Measurements from ENCODE around the gene ACVR2B.
A peak's percentile ranks its signal among the peaks of the same experiment; 100 is the strongest.
"Not testable (repeated sequence)": the region's sequence is repeated elsewhere in the genome, so short reads cannot be mapped to it uniquely, and the experiment has no call there.

The ACVR2B gene

DNA sequence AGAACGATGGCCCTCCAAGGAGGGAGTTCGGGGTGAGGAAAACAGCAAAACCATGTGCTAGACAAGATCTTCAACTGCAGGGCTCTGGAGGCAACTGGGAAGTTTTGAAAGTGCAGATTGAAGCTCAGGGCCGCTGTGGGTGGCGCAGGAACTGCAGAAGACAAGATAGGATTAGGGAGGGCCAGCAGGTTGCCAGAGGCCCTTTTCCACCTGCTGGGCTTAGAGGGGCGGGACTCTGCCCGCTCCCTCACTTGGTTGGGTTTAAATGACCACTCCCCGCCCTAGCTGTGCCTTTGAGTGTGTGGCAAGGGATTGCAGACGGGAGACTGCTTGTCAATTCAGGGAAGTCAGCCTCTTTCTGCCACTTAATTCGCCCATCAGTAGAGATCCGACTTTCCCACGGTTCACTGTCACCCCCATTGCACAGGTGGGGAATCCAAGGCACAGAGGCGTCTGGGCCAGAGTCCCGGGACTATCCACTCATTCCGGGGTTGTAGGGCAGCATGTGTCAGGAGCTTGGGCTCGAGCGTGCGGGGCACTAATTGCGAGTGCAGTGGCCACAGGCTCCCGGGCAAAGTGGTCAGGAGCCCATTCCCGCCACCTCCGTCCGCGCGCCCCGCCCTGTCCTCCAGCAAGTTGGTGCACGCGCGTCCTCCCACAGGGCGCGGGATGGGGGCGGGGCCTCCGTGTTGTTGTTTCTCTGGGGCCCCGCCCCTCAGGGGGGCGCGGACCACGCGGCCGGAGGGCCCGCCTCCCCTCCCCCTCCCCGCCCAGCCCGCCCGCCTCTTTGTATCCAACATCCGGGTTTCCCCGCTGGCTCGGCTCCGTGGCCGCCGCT is at the start of gene ACVR2B:
Gene ACVR2B, plus strand, starts transcription at position 816 of the 838 bp plus-strand sequence. CDS start 433 bp downstream, outside the sequence.
- peak; percentile 96 for DNase-seq (ENCODE audit: low spot score)
- in situ Hi-C loops (cut with MboI; ENCODE audit: low sequenced_read_pairs, unreplicated experiment), result no loop called here
- TF ChIP-seq, protein P1, sequence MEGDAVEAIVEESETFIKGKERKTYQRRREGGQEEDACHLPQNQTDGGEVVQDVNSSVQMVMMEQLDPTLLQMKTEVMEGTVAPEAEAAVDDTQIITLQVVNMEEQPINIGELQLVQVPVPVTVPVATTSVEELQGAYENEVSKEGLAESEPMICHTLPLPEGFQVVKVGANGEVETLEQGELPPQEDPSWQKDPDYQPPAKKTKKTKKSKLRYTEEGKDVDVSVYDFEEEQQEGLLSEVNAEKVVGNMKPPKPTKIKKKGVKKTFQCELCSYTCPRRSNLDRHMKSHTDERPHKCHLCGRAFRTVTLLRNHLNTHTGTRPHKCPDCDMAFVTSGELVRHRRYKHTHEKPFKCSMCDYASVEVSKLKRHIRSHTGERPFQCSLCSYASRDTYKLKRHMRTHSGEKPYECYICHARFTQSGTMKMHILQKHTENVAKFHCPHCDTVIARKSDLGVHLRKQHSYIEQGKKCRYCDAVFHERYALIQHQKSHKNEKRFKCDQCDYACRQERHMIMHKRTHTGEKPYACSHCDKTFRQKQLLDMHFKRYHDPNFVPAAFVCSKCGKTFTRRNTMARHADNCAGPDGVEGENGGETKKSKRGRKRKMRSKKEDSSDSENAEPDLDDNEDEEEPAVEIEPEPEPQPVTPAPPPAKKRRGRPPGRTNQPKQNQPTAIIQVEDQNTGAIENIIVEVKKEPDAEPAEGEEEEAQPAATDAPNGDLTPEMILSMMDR (IDR thresholded peaks at IDR 0.05; ENCODE audit: borderline replicate concordance, control extremely low read depth, extremely low read depth, insufficient read depth, missing control alignments), result no peak

DNA sequence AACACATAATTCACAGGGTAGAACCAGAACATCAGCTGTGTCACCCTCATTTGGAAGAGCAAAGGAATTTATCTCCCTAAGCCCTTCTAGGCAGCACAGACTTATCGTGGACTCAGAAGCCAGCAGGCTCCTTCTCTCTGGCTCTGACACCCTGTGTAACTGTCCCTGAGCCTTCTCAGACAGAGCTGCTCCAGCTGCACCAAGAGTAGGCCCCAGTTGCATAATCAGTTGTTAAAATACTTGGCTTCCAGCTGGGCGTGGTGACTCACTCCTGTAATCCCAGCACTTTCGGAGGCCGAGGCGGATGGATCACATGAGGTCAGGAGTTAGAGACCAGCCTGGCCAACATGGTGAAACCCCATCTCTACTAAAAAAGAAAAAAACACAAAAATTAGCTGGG is 49.4 kb upstream of the ACVR2B start:
- in situ Hi-C loops (cut with MboI; ENCODE audit: low sequenced_read_pairs, unreplicated experiment), result no loop called here
- DNase-seq (ENCODE audit: low spot score), result no peak

DNA sequence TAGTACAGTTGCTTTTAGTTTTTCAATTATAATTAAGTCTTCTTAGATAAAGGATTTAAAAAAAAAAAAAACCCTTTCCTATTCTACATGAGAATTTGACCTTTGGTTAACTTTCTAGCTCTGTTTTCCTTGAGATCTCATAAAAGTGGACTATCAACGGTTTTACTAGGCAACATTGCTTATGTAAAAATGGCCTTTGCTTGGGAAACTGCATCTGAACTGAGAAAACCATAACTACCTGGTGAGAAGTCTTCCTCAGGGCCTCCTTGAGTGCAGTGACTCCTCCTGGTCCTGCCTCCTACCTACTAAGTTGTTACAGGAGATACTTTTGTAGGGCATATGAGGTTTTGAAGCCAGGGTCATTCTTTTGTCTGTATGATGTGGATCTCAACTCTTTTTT is 42.1 kb upstream of the ACVR2B start:
- in situ Hi-C loops (cut with MboI; ENCODE audit: low sequenced_read_pairs, unreplicated experiment), result no loop called here
- no peak for DNase-seq (ENCODE audit: low spot score)
- TF ChIP-seq, protein P1 (IDR thresholded peaks at IDR 0.05; ENCODE audit: borderline replicate concordance, control extremely low read depth, extremely low read depth, insufficient read depth, missing control alignments), result no peak

More for the DNA sequence above, 49.4 kb upstream of the ACVR2B start:
- TF ChIP-seq, protein P1 (IDR thresholded peaks at IDR 0.05; ENCODE audit: borderline replicate concordance, control extremely low read depth, extremely low read depth, insufficient read depth, missing control alignments), result no peak

DNA sequence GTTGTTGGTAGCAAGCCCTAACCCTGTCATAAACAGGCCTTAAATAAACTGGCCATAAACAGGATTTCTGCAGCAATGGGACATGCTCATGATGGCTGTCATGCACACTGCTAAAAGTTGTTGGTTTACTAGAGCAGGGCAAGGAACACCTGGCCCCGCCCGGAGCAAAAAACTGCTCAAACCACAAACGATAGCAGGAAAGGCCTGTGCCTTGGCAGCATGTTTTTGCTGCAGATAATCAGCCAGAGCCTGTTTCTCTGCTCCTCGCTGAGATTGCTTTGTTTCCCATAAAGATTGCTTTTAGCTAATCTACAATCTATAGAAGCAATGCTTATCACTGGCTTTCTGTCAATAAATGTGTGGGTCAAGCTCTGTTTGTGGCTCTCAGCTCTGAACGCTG is 32.9 kb upstream of the ACVR2B start:
- in situ Hi-C loops (cut with MboI; ENCODE audit: low sequenced_read_pairs, unreplicated experiment); DNase-seq (ENCODE audit: low spot score): not testable (repeated sequence)

DNA sequence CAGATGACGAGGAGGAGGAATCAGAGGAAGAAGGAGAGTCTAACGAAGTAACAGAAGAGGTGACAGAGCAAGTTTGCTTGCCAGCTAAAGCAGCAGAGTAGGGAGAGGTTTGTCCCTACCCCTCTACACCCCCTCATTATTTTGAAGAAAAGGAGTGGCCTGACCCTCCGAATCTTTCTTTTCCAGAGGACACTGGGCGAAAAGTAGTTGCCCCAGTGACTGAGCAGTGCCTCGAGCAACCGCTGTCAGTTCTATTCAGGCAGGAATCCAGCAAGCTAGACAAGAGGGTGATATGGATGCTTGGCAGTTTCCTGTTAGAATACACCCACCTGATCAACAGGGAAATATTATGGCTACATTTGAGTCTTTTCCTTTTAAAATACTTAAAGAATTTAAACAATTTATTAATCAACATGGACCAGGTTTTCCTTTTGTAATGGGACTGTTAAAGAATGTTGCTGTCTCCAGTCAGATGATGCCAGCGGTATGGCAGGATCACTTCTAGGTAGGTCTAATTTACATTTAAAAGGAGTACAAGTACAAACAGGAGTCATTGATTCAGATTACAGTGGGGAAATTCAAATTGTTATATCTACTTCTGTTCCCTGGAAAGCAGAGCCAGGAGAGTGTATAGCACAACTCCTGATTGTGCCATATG is 31.9 kb upstream of the ACVR2B start:
- in situ Hi-C loops (cut with MboI; ENCODE audit: low sequenced_read_pairs, unreplicated experiment), result no loop called here
- TF ChIP-seq, protein P1 (IDR thresholded peaks at IDR 0.05; ENCODE audit: borderline replicate concordance, control extremely low read depth, extremely low read depth, insufficient read depth, missing control alignments), result no peak
- DNase-seq (ENCODE audit: low spot score), result no peak

DNA sequence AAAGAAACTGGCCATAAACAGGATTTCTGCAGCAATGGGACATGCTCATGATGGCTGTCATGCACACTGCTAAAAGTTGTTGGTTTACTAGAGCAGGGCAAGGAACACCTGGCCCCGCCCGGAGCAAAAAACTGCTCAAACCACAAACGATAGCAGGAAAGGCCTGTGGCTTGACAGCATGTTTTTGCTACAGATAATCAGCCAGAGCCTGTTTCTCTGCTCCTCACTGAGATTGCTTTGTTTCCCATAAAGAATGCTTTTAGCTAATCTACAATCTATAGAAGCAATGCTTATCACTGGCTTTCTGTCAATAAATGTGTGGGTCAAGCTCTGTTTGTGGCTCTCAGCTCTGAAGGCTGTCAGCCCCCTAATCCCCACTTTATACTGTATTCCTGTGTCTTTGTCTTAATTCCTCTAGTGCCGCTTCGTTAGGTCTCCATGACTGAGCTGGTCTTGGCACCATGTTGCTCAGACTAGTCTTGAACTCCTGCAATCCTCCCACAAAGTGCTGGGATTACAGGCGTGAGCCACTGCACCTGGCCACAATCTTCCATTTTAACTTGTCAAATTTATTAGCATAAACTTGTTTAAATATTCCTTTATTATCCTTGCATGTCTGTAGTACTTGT is 26.8 kb upstream of the ACVR2B start:
- in situ Hi-C loops (cut with MboI; ENCODE audit: low sequenced_read_pairs, unreplicated experiment); DNase-seq (ENCODE audit: low spot score): not testable (repeated sequence)

DNA sequence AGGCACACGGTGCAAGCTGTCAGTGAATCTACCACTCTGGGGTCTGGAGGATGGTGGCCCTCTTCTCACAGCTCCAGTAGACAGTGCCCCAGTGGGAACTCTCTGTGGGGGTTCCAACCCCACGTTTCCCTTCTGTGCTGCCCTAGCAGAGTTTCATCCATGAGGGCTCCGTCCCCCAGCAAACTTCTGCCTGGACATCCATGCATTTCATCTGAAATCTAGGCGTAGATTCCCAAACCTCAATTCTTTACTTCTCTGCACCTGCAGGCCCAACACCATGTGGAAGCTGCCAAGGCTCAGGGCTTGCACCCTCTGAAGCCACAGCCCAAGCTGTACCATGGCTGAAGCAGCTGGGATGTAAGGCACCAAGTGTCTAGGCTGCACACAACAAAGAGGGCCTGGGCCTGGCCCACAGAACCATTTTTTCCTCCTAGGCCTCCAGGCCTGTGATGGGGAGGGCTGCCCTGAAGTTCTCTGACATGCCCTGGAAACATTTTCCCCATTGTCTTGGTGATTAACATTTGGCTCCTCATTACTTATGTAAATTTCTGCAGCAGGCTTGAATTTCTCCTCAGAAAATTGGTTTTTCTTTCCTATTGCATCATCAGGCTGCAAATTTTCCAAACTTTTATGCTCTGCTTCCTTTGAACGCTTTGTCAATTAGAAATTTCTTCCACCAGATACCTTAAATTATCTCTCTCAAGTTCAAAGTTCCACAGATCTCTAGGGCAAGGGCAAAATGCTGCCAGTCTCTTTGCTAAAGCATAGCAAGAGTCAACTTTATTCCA is 20.6 kb upstream of the ACVR2B start:
- DNase-seq (ENCODE audit: low spot score); in situ Hi-C loops (cut with MboI; ENCODE audit: low sequenced_read_pairs, unreplicated experiment): not testable (repeated sequence)

DNA sequence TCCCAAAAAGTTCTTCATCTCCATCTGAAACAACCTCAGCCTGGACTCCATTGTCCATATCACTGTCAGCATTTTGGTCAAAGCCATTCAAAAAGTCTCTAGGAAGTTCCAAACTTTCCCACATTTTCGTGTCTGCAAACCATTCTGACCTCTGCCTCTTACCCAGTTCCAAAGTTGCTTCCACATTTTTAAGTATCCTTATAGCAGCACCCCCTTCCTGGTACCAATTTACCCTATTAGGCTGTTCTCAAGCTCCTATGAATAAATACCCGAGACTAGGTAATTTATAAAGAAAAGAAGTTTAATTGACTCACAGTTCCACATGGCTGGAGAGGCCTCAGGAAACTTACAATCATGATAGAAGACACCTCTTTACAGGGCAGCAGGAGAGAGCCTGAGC is 20.0 kb upstream of the ACVR2B start:
- in situ Hi-C loops (cut with MboI; ENCODE audit: low sequenced_read_pairs, unreplicated experiment); DNase-seq (ENCODE audit: low spot score): not testable (repeated sequence)

DNA sequence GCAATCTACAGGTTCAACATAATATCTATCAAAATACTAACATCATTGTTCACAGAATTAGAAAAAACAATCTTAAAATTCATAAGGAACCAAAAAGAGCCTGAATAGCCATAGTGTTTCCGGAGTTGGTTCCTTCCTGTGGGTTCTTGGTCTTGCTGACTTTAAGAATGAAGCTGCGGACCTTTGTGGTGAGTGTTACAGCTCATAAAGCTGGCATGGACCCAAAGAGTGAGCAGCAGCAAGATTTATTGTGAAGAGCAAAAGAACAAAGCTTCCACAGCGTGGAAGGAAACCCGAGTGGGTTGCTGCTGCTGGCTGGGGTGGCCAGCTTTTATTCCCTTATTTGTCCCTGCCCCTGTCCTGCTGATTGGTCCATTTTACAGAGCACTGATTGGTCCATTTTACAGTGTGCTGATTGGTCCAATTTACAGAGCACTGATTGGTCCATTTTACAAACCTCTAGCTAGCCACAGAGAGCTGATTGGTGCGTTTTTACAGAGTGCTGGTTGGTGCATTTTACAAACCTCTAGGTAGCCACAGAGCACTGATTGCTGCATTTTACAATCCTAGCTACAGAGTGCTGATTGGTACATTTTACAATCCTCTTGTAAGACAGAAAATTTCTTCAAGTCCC is 15.1 kb upstream of the ACVR2B start:
- in situ Hi-C loops (cut with MboI; ENCODE audit: low sequenced_read_pairs, unreplicated experiment); DNase-seq (ENCODE audit: low spot score): not testable (repeated sequence)

DNA sequence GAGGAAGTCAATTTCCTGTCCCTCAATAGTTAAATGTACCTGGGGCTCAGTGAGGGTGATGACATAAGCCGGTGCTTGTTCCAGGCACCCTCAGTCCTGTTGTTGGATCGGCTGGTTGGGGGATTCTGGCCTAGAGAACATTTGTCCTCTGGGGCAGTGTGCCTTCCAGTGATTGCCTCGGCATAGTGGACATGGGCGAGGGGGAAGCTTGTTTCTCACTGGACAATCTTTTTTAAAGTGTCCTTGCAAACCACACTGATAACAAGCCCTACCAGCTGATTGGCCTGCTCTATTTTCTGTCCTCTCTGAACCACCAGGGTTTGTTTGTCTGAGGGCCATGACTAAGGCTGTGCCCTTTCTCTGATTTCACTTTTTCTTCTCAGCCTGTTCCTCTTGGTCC is 10.5 kb upstream of the ACVR2B start:
- in situ Hi-C loops (cut with MboI; ENCODE audit: low sequenced_read_pairs, unreplicated experiment); DNase-seq (ENCODE audit: low spot score): not testable (repeated sequence)
